ENCODE measurements around the gene DYNC1LI1.

Gene DYNC1LI1

DNA sequence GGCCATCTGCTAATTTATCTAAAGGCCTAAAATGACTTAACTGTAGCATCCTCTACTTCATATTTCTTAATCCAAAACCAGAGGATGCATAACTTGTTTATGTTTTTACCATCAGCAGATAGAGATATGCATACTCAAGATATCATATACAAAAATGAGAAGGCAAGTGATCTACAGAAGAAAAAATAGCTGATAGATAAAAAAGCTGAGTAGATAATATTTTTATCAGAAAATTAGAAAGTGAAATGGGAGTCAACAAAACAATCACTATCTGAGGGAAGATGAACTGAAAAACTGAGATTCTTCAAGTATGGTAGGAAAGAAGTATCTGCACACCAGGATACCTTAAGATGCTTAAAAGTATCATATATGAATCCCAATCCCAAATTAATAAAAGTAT lies 25.4 kb downstream of the DYNC1LI1 start:
- no peak overlapping the region for H3K4me2 ChIP-seq (ENCODE audit: insufficient read depth, low read length)
- H3K27ac ChIP-seq (ENCODE audit: low read length), result no peak overlapping the region
- H3K36me3 ChIP-seq (ENCODE audit: insufficient read depth, low read length), result peaks cover 34% of the 10 kb centered on the region
- no peaks in the 10 kb centered on the region for H3K27me3 ChIP-seq (ENCODE audit: insufficient read depth, low read length, poor library complexity)
- peaks cover 73% of the 10 kb centered on the region for H3K79me2 ChIP-seq (ENCODE audit: insufficient read depth, low read length)
- TF ChIP-seq, protein P1, sequence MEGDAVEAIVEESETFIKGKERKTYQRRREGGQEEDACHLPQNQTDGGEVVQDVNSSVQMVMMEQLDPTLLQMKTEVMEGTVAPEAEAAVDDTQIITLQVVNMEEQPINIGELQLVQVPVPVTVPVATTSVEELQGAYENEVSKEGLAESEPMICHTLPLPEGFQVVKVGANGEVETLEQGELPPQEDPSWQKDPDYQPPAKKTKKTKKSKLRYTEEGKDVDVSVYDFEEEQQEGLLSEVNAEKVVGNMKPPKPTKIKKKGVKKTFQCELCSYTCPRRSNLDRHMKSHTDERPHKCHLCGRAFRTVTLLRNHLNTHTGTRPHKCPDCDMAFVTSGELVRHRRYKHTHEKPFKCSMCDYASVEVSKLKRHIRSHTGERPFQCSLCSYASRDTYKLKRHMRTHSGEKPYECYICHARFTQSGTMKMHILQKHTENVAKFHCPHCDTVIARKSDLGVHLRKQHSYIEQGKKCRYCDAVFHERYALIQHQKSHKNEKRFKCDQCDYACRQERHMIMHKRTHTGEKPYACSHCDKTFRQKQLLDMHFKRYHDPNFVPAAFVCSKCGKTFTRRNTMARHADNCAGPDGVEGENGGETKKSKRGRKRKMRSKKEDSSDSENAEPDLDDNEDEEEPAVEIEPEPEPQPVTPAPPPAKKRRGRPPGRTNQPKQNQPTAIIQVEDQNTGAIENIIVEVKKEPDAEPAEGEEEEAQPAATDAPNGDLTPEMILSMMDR (IDR thresholded peaks at IDR 0.05; ENCODE audit: borderline replicate concordance, extremely low read depth, low read length, poor library complexity, severe bottlenecking), result no peak
- no peak for TF ChIP-seq EZH2 (IDR thresholded peaks at IDR 0.05; ENCODE audit: borderline replicate concordance, low read depth, low read length, severe bottlenecking)
- H3K4me1 ChIP-seq (ENCODE audit: insufficient read depth, low read length), result no peaks in the 10 kb centered on the region
- H4K20me1 ChIP-seq (ENCODE audit: insufficient read depth, low read length), result peaks cover 20% of the 10 kb centered on the region
- H3K4me3 ChIP-seq (ENCODE audit: low read depth in 1 of 2, low read length in 2 of 2), result no peak overlapping the region
- DNase-seq, result no peak
- no peaks in the 10 kb centered on the region for H3K9me3 ChIP-seq (ENCODE audit: insufficient read depth, low read length, severe bottlenecking)
- no peak overlapping the region for H2AFZ ChIP-seq (ENCODE audit: low read depth, low read length)
- no peak overlapping the region for H3K9ac ChIP-seq (ENCODE audit: low read depth, low read length)
- ATAC-seq (ENCODE audit: insufficient read depth, low read depth), result no peak

DNA sequence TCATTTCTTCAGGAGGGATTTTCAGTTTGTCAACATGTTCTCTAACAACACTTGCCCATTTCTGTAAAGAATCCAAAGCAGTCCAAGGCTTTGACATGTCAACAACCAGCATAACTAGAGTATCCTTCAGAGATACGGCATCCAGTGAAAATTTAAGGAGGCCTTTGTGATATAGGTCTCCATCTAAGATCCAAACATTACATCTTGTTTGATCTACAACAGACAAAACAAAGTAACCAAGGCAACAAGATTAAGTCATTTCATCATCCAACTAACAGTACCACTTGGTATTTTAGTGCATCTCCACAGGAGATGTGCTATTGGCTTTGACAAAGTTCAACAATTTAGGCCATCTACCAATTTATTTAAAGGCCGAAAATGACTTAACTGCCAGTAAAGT lies 25.8 kb downstream of the DYNC1LI1 start:
- H3K4me2 ChIP-seq (ENCODE audit: insufficient read depth, low read length), result no peak overlapping the region
- no peak overlapping the region for H2AFZ ChIP-seq (ENCODE audit: low read depth, low read length)
- no peak overlapping the region for H3K4me3 ChIP-seq (ENCODE audit: low read depth in 1 of 2, low read length in 2 of 2)
- H3K4me1 ChIP-seq (ENCODE audit: insufficient read depth, low read length), result no peaks in the 10 kb centered on the region
- peaks cover 34% of the 10 kb centered on the region for H3K36me3 ChIP-seq (ENCODE audit: insufficient read depth, low read length)
- peaks cover 18% of the 10 kb centered on the region for H4K20me1 ChIP-seq (ENCODE audit: insufficient read depth, low read length)
- TF ChIP-seq, protein P1 (IDR thresholded peaks at IDR 0.05; ENCODE audit: borderline replicate concordance, extremely low read depth, low read length, poor library complexity, severe bottlenecking), result no peak
- TF ChIP-seq EZH2 (IDR thresholded peaks at IDR 0.05; ENCODE audit: borderline replicate concordance, low read depth, low read length, severe bottlenecking), result no peak
- no peak for DNase-seq
- ATAC-seq (ENCODE audit: insufficient read depth, low read depth), result no peak
- peaks cover 69% of the 10 kb centered on the region for H3K79me2 ChIP-seq (ENCODE audit: insufficient read depth, low read length)
- H3K9me3 ChIP-seq (ENCODE audit: insufficient read depth, low read length, severe bottlenecking), result no peaks in the 10 kb centered on the region
- no peak overlapping the region for H3K9ac ChIP-seq (ENCODE audit: low read depth, low read length)
- H3K27me3 ChIP-seq (ENCODE audit: insufficient read depth, low read length, poor library complexity), result no peaks in the 10 kb centered on the region
- no peak overlapping the region for H3K27ac ChIP-seq (ENCODE audit: low read length)

DNA sequence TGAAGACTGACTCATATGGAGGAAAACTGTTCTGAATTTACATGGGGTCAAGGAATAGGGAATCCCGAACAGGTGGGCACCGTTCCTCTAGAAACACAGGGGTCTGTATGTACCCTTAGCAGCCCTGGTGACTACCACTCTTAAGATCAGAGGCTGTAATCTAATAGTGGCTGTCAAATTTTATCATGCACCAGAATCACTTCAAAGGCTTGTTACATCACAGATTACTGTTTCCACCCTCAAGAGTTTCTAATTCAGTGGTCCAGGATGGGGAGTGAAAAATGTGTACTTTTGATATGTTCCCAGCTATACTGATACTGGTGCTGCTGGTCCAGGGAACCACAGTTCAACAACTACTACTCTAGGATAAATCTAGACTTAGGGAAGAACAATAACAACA lies 27.9 kb downstream of the DYNC1LI1 start:
- no peak for TF ChIP-seq EZH2 (IDR thresholded peaks at IDR 0.05; ENCODE audit: borderline replicate concordance, low read depth, low read length, severe bottlenecking)
- TF ChIP-seq, protein P1 (IDR thresholded peaks at IDR 0.05; ENCODE audit: borderline replicate concordance, extremely low read depth, low read length, poor library complexity, severe bottlenecking), result no peak
- Histone ChIP-seq H3K9ac (ENCODE audit: low read depth, low read length) (no peak overlapping the region), H3K4me1 (ENCODE audit: insufficient read depth, low read length) (no peaks in the 10 kb centered on the region), H2AFZ (ENCODE audit: low read depth, low read length) (no peak overlapping the region), H3K4me3 (ENCODE audit: low read depth in 1 of 2, low read length in 2 of 2) (no peak overlapping the region), H3K27me3 (ENCODE audit: insufficient read depth, low read length, poor library complexity) (no peaks in the 10 kb centered on the region), H3K79me2 (ENCODE audit: insufficient read depth, low read length) (peaks cover 48% of the 10 kb centered on the region), H3K4me2 (ENCODE audit: insufficient read depth, low read length) (no peak overlapping the region), H3K27ac (ENCODE audit: low read length) (no peak overlapping the region), H3K9me3 (ENCODE audit: insufficient read depth, low read length, severe bottlenecking) (no peaks in the 10 kb centered on the region), H4K20me1 (ENCODE audit: insufficient read depth, low read length) (peaks cover 9% of the 10 kb centered on the region; the same call in 1 of the 2 replicates), H3K36me3 (ENCODE audit: insufficient read depth, low read length) (peaks cover 41% of the 10 kb centered on the region)
- ATAC-seq (ENCODE audit: insufficient read depth, low read depth) (no peak), DNase-seq (no peak)

DNA sequence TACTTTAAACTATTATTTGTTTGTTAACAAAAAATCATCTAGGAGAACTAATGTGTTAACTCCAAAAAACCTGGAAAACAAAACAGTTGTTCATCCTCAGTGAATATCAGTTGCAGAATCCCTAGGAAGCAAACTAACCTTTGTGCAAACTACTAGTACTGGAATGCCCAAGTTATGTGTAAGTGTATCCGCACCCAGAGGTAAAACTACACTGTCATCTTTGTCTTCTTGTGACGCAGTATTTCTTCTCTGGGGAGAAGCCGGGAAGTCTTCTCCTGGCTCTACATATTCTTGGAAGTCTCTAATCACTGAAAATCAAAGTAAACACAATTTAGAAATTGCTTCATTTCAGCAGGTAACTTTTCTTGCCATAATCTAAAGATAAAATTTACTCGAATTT lies 29.8 kb downstream of the DYNC1LI1 start:
- Histone ChIP-seq H3K36me3 (ENCODE audit: insufficient read depth, low read length) (peaks cover 58% of the 10 kb centered on the region), H3K27ac (ENCODE audit: low read length) (no peak overlapping the region), H3K4me3 (ENCODE audit: low read depth in 1 of 2, low read length in 2 of 2) (no peak overlapping the region), H4K20me1 (ENCODE audit: insufficient read depth, low read length) (peaks cover 2% of the 10 kb centered on the region; the same call in 1 of the 2 replicates), H3K27me3 (ENCODE audit: insufficient read depth, low read length, poor library complexity) (no peaks in the 10 kb centered on the region), H3K9me3 (ENCODE audit: insufficient read depth, low read length, severe bottlenecking) (no peaks in the 10 kb centered on the region), H2AFZ (ENCODE audit: low read depth, low read length) (no peak overlapping the region), H3K9ac (ENCODE audit: low read depth, low read length) (no peak overlapping the region), H3K4me2 (ENCODE audit: insufficient read depth, low read length) (no peak overlapping the region), H3K4me1 (ENCODE audit: insufficient read depth, low read length) (no peaks in the 10 kb centered on the region), H3K79me2 (ENCODE audit: insufficient read depth, low read length) (peaks cover 29% of the 10 kb centered on the region)
- DNase-seq, result no peak
- TF ChIP-seq, protein P1 (IDR thresholded peaks at IDR 0.05; ENCODE audit: borderline replicate concordance, extremely low read depth, low read length, poor library complexity, severe bottlenecking), result no peak
- no peak for TF ChIP-seq EZH2 (IDR thresholded peaks at IDR 0.05; ENCODE audit: borderline replicate concordance, low read depth, low read length, severe bottlenecking)
- no peak for ATAC-seq (ENCODE audit: insufficient read depth, low read depth)
